ENCODE results near the gene SLC34A3. TPM values are rescaled to one million over a fixed set of nuclear protein-coding genes. Genes with fewer than 3 reads are reported as not detected.
A peak's percentile ranks its signal among the peaks of the same experiment; 100 is the strongest.
"Not testable (repeated sequence)": the region's sequence is repeated elsewhere in the genome, so short reads cannot be mapped to it uniquely, and the experiment has no call there.

Gene SLC34A3
- total RNA-seq, 1 donor from 2014 or later, result not detected

DNA sequence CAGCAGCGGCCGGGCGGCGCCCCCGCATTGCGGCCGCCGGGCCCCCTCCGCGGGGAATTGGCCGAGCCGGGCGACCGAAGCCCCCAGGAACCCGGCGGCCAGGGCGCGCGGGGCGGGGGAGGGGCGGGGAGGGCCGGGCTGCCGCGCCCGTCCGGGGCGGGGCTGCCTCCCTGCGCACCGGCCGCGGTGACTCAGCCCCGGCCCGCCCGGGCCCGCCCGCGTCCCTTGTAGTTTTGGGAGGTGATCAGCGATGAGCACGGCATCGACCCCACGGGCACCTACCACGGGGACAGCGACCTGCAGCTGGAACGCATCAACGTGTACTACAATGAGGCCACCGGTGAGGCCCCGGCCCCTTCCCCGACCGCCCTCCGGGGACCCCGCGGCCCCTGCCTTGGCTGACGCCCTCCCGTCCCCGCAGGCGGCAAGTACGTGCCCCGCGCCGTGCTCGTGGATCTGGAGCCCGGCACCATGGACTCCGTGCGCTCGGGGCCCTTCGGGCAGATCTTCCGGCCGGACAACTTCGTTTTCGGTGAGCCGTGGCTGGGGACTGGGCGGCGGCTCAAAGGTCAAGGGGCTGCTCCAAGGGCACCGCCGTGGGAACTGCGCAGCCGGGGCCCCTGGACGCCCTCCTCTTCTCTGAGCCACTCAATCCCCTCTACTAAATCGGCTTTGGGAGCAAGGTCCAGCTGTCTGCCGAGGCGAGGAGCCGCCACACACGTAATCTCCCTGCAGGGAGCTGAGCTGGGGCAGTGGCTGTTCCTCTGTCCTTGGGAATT is 11.0 kb downstream of the SLC34A3 start:
- DNase-seq (ENCODE audit: low spot score), result no peak

DNA sequence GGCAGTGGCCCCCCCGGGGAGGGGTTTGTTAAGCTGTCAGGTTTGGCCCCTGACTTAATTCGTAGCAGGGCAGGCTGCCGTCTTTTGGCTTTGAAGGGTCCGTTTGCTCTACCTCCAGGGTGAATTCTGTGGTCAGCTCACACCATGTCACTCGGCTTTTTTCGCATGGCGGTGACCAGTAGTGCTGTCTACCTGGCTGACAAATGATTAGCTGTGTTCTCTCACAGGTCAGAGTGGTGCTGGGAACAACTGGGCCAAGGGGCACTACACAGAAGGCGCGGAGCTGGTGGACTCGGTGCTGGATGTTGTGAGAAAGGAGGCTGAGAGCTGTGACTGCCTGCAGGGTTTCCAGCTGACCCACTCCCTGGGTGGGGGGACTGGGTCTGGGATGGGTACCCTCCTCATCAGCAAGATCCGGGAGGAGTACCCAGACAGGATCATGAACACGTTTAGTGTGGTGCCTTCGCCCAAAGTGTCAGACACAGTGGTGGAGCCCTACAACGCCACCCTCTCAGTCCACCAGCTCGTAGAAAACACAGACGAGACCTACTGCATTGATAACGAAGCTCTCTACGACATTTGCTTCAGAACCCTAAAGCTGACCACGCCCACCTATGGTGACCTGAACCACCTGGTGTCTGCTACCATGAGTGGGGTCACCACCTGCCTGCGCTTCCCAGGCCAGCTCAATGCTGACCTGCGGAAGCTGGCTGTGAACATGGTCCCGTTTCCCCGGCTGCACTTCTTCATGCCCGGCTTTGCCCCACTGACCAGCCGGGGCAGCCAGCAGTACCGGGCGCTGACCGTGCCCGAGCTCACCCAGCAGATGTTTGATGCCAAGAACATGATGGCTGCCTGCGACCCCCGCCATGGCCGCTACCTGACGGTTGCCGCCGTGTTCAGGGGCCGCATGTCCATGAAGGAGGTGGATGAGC is 11.8 kb downstream of the SLC34A3 start:
- no peak for DNase-seq (ENCODE audit: low spot score)

DNA sequence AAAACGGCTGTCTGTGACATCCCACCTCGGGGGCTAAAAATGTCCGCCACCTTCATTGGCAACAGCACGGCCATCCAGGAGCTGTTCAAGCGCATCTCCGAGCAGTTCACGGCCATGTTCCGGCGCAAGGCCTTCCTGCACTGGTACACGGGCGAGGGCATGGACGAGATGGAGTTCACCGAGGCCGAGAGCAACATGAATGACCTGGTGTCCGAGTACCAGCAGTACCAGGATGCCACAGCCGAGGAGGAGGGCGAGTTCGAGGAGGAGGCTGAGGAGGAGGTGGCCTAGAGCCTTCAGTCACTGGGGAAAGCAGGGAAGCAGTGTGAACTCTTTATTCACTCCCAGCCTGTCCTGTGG is 12.5 kb downstream of the SLC34A3 start:
- not testable (repeated sequence) for DNase-seq (ENCODE audit: low spot score)

DNA sequence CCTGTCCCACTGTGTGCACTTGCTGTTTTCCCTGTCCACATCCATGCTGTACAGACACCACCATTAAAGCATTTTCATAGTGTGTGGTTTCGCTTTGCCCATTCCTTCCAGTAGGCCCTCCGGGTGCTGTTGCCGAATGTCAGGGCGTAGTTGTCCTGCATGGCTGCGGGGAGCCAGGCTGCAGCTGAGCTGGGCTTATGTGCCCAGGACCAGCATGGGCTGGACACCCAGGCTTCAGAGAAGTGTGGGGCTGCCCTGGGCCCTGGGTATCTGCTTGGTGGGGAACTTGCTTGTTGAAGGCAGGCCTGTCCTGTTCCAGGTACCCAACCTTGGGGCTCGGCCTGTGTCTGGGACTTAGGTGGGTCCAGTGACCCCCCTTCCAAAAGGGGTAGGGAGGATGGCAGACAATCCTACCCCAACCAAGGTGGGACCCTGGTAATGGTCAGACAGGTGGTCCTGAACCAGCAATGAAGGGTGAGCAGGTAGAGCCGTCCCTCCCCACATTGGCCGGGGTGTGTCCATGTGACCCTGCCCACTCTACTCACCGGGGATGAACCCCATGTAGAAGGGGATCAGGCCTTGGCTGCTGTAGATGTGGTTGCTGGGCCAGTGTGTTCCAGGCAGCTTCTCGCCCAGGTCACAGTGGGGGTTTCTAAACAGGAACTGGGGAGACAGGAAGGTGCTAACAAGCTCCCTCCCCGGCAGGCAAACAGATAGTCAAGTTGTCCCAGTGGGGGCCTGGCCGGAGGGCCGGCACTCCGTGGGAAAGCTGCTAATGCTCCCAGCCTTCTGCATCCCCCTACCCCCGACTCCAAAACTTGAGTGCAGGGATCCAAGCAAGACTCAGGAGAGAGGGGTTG is 13.2 kb downstream of the SLC34A3 start:
- no peak for DNase-seq (ENCODE audit: low spot score)

DNA sequence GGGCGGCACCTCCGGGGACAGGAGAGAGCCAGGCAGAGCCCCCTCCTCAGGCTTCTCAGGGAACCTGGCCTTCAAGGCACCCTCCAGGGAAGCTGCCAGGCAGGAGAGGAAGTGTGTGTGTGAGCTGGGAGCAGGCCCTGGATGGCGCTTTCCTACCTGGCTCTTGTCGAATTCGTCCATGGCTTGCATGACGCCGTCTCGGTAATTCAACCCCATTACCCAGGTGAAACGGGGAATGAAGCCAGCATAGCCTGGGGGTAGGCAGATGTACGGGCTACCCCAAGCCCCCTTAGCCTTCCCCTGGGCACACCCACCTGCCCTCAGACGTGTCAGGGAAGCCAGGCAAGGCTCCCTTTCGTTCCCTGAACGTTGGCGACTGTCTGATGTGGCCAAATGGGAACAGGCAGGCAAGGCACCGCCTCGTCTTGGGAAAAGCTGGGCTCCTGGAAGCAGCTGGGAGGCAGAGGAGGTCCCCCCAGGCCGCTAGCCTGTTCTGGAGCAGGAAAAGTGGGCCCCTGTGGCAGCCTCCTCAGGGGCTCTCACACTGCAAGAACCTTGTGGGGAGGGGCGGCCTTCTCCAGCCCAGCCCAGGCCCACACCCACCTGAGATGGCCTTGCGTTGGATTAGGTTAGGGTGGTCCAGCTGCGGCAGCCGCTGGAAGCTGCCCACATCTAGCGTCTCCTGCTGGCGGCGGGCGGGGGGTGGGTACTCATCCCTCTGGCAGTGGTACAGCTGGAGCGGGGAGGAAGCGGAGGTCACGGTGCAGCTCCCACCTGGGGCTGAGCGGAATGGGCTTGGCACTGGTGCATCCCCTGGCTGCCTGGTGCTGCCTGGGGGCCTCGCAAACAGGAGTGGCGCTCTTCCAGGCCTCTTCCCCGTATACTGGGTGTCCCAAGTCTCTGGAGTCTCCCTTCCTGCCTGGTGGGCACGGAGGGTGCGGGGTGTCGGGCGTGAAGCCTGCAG is 14.1 kb downstream of the SLC34A3 start:
- DNase-seq (ENCODE audit: low spot score), result no peak

DNA sequence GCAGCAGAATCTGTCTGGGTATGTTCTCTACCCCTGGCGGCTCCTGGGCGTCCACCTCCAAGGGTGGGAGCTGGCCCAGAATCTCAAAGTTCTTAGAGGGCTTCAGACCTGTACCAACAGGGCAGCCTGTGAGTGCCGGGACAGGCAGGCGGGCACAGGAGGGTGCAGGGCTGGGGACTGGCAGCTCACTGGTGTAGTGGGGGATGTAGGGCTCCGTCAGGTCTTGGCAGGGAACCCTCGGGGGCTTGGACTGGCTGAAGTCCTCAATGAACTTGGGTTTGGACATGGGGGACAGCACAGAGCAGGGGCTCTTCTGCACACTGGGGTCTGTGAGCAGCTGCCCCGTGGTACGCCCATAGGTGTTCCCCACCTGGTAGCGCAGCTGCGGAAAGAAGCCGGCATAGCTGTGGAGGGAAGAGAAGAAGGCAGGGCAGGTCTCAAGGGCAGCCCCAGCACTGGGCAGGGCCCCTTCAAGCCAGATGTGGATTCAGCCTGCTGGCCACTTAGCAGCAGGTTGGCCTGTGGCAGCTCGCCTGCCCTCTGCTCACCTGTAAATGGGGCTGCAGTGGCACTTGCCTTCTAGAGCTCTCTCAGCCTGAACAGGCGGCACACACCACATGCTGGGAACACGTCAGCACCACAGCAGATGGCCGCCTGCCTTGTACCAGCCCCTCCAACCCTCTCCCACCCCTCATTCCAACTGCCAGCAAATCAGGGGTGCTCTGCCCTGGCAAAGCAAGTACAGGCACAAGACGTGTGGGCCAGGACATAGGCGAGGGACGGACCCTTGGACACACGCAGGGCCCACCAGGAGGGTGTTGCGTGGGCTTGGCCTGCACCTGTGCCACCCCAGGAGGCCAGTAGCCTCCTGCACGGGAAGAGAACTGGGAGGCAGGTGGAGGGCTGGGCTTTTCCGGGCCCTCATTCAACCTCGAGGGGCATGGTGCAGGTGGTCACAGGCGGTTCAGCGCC is 15.0 kb downstream of the SLC34A3 start:
- DNase-seq (ENCODE audit: low spot score), result no peak

DNA sequence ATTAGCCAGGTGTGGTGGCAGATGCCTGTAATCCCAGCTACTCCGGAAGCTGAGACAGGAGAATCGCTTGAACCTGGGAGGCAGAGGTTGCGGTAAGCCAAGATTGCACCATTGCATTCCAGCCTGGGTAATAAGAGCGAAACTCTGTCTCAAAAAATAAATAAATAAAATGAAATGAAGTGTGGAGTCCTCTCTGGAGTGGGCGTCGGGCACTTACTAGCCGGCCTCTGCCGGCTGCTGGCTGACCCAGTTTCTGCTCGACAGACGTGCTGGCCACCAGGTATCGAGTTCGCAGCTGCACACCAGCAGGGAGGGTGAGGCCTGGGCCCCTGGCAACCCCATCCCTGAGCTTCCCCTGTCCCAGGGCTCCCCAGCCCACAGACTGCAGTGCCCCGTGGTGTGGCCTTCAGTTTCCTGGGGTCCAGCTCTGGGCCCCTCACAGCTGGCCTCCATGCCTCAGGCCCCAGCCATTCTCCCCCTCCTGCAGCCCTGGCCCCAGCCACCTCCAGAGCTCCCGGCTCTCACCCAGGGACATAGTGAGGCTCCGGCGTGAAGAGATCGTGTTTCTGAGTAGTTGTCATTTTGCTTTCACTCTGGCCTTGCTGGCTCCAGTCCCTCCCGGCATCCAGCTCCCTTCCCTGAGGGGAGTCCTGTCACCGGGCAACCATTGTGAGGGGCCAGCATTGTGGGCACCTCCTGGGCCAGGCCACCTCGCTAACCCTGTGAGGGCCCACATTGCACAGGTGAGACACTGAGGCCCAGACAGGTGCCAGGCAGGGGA is 16.6 kb downstream of the SLC34A3 start:
- no peak for DNase-seq (ENCODE audit: low spot score)

DNA sequence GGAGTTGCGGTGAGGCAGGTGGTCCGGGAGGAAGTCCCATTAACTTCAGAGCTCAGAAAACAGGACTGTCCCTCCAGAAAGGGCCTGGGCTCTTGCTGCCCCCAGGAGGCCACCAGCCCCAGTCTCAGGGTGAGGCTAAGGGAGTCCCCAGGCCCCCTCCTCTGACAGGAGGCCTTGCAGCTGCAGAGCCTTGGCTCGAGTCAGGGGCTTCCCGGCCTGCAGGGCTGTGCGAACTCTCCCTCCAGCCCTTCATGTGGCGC is 17.1 kb downstream of the SLC34A3 start:
- DNase-seq (ENCODE audit: low spot score), result no peak

DNA sequence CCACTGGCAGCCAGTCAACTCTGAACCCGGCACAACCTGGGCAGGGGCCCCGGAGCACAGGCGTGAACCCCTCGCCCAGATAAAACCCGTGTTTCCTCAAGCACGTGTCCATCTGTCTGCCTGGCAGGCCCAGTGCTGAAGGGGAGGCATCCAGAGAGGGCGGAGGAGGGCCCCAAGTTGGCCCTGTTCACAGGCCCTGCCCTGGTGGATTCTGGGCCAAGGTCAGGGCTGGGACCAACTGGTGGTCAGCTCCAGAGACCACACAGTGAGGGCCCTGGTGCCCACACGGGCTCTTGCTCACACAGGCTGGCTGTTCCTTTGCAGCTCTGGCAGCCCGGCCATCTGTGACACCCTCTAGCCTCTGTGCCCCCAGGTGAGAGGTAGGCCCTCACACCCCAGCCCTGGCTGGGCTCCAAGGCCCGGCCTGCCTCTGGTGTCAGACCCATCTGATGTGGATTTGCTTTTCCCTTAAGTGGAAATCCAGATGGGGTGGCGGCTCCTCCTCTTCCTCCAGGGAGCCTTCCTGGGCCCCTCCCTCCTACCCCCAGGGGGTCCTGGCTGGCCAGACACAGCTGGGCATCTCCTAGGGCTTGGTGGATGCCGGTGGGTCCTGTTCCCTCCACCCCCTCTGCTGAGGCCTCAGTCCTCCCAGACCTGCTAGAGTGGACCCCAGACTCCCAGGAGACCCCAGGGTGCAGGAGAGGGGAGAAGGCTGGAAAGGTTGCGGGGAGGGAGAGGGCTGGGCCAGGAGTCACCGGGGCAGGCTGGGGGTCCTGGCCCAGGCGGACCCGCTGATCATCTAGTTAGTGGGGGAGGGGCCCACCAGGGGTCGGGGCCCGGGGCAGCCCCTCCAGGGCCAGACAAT is 19.9 kb downstream of the SLC34A3 start:
- no peak for DNase-seq (ENCODE audit: low spot score)

DNA sequence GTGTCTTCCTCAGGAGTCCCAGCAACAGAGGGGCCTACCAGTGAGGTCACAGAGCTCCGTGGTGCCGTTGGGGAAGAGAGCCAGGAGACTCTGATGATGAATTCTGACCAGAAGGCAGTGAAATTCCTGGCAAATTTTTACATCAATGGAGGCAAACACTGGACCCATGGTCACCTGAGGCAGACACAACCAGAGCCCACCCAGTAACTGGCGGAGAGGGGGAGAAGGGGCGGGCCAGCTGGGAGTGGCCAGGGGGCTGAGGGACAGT is 20.4 kb downstream of the SLC34A3 start, which contains the start of gene STPG3:
STPG3 (plus strand) TSS at position 93 of the 268 bp plus-strand sequence; CDS start at position 94, 1 bp downstream.
- no peak for DNase-seq (ENCODE audit: low spot score)

DNA sequence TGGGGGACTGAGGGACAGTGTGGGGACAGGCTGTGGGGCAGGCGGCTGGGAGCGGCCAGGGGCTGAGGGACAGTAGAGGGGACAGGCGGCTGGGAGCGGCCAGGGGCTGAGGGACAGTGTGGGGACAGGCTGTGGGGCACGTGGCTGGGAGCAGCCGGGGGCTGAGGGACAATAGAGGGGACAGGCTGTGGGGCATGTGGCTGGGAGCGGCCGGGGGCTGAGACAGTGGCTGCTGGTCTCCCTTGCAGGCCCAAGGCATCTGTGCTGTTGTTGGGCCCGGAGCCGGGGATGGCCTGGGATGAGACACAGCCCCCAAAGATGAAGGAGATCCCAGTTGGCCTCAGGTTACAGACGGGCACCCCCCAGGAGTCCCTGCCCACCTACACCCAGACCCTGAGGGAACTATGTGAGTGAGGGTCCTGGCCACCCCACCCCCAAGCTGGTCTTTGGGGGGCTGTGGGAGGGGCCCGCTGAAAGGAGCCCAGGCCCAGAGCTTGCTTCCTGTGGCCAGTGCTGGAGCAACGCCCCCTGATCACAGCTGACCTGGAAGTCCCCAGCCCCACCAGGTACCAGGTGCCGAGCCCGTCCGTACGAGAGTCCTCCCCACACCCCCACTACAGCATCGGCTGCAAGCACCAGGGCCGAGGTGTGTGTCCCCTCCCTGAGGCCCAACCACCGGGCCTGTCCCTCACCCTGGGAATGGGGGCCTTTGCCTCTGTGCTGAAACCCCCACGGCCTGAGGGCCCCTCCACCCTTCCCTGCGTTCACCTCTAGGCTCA is 21.0 kb downstream of the SLC34A3 start:
- no peak for DNase-seq (ENCODE audit: low spot score)

DNA sequence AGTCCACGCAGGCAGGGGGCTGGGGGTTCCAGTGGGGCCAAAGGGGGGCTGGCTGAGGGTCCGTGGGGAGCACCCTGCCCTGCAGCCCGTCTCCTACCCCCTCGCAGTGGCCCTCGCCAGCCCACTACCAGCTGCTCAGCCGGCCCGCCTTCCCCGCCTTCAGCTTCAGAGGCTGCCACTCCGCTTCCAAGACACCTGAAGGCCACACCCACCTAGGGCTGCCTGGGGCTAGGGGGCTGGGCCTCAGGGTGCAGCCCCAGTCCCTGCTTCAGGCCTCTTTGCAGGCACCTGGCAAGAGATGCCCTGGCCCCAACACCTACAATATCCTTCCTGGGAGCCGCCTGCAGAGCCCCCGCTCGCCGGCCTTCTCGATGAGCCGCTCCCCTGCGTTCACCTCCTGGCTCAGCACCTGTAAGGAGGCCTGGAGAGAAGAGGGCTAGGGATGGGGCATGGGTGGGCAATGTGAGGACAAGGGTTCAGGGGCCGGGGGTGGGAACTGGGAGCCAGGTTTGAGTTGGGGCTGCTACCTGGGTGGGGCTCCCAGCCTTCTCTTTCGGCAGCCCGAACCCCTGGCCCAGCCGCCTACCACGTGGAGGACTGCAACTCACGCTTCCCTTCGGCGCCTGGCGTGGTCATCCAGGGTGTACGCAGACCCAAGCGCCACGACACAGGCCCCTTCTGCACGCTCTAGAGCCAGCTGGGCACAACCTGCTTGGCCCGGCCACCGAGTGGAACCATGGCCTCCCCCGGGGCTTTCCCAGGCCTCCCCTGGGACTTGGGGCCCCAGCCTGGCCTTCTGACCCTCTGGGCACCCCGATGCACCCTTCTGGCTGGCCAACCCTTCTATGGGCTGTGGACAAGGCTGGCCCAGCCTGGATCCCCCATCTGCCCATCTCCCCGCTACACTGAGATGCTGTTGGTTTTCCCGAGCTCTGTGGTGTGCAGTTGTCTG is 22.1 kb downstream of the SLC34A3 start:
- no peak for DNase-seq (ENCODE audit: low spot score)

DNA sequence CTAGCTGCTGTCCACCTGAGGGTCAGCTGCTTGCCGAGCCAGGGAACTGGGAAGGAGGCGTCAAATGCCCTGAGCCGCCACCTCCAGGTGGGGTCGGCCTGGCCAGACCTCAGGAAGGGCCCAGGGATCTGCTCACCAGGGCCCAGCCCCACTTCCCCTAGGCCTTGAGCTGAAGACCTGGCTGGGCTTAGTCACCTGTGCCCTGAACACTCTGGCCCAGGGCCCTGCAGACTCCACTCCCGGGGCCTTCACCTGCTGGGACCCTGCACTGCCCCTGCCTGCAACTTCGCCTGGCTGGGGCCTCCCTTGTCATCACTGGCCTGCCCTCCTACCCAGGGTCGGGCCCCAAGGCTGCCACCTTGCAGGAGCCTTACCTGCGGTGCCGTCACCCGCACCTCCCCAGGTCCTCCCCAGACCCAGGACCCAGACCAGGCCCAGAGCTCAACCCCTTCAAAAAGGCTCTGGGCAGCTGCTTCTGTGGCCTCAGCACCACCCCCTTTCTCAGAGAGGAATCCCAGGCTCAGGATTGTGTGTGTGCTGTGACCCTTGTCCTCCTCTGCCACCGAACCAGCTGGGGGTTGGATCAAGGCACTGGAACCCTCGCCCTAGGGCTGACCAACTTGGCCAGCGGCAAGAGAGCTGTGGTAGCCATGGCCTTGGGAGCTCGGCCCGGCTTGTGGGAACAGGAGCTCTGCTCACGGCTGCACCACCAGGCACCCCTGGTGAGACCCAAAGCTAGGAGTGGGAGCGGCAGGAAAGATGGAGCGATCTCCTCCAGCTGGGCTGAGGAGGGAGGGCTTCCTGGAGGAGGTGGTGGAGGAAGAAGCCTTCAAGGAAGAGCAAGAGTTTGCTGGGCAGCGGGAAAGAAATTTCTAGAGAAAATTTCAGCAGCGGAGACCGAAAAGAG is 23.3 kb downstream of the SLC34A3 start:
- no peak for DNase-seq (ENCODE audit: low spot score)

DNA sequence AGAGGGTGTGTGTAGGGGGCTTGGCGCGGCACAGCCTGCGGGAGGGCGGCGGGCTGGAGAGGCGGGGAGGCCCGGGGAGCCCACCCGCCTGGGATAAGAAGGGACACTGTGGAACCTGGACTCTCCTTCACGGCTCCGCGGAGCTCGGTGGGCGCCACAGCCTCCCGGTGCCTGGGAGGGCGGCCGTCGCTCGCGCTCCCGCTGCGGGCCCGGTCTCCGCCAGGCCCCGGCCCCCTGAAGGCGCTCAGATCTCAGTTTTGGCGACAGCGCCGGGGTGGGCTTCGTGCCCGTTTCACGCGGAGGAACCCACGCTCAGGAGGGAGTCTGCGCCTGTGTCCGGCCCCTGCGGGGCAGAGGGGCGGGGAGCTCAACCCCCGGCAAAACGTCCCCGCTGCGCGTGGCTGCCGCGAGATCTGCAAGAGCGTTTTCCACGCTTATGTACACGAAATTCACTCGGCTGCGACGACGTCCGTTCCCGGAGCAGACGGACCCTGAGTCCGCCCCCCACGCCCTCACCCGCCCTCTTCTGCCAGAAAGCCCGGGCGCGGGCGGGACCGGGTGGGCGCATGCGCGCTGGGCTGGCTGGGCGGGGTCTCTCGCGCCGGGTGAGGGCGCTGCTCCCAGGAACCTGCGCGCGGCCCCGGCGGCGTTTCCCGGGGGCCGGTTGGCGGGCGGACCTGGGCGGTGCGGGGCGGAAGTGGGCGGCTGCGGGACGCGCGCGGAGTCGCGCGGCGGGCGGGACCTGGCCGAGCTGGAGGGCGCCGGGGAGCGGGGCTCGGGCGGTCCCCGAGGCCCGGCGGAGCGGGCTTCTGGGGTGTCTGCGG is 24.1 kb downstream of the SLC34A3 start, which contains the start of gene NELFB:
NELFB (plus strand) TSS at position 704 of the 824 bp plus-strand sequence.
- peak; percentile 94 for DNase-seq (ENCODE audit: low spot score)
